Measurements from ENCODE around the gene CDT1.
"Not testable (repeated sequence)": the region's sequence is repeated elsewhere in the genome, so short reads cannot be mapped to it uniquely, and the experiment has no call there.

The CDT1 gene

DNA sequence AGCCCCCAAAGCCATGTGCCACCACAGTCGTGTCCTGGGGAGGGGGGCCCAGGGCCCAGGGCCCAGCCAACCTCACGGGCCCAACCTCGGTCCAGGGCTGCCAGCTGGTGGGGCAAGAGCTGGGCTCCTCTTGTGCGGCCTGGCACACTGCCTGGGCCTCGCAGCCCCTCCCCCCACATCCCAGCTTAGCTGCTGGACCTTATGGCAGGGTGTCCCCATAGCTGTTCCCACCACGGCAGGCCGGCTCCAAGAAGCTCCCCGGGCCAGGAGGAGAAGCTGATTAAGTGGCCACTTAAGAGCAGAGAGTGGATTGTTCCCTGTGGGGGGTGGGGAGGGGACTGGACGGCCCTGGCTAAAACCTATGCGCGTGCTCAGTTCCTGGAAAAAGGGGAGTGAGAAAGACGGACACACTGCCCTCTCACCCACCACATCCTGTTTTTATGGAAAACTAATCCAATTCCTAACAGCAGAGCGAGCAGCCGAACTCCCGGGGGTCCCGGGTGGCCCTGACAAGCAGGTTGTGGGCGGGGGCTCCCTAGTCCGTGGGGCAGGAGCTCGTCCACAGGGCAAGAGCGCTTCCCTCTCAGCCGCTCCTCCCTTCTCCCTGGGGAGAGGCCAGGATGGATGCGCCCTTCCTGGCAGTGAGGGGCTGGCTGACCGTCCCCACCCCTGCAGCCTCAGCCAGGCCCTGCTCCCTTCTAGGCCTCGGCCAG is 35.4 kb upstream of the CDT1 start:
- no peak for DNase-seq (ENCODE audit: low read depth)

GRCh38 chr16:88769617-88770460 is 33.8 kb upstream of the CDT1 start:
- no peak for DNase-seq (ENCODE audit: low read depth)

- DNase-seq (ENCODE audit: low read depth) = no peak
These were observed 32.9 kb upstream of the CDT1 start for GRCh38 chr16:88770461-88771293.

- DNase-seq (ENCODE audit: low read depth) = no peak
These were observed 32.3 kb upstream of the CDT1 start for GRCh38 chr16:88771294-88771772.

DNA sequence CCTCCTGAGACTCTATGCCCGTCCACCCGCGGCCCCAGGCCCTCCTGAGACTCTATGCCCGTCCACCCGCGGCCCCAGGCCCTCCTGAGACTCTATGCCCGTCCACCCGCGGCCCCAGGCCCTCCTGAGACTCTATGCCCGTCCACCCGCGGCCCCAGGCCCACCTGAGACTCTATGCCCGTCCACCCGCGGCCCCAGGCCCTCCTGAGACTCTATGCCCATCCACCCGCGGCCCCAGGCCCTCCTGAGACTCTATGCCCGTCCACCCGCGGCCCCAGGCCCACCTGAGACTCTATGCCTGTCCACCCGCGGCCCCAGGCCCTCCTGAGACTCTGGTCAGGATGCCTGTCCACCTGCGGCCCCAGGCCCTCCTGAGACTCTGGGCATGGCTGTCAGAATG is 31.8 kb upstream of the CDT1 start:
- DNase-seq (ENCODE audit: low read depth) = not testable (repeated sequence)

GRCh38 chr16:88772871-88773811 is 30.4 kb upstream of the CDT1 start:
- no peak for DNase-seq (ENCODE audit: low read depth)

DNA sequence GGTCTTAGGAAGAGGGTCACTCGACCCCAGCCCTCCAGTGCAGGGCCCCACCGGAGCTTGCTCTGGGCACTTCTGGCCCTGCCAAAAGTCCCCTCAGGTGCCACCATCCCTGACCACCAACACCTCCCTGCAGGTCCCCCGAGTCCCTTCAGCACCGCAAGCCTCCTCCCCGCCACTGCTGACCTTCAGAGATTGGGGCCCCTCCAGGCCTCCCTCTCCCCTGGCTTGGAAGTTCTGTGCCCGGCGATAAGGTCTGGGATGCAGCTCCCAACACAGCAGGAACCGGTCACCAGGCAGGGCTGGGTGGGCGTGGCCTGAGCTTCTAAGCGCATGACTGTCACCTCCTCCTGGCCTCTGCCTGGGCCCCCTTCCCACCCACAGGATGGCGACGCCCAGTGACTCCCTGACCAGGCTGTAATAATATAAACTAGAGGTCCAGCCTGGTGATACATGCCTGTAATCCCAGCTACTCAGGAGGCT is 29.7 kb upstream of the CDT1 start:
- no peak for DNase-seq (ENCODE audit: low read depth)

DNA sequence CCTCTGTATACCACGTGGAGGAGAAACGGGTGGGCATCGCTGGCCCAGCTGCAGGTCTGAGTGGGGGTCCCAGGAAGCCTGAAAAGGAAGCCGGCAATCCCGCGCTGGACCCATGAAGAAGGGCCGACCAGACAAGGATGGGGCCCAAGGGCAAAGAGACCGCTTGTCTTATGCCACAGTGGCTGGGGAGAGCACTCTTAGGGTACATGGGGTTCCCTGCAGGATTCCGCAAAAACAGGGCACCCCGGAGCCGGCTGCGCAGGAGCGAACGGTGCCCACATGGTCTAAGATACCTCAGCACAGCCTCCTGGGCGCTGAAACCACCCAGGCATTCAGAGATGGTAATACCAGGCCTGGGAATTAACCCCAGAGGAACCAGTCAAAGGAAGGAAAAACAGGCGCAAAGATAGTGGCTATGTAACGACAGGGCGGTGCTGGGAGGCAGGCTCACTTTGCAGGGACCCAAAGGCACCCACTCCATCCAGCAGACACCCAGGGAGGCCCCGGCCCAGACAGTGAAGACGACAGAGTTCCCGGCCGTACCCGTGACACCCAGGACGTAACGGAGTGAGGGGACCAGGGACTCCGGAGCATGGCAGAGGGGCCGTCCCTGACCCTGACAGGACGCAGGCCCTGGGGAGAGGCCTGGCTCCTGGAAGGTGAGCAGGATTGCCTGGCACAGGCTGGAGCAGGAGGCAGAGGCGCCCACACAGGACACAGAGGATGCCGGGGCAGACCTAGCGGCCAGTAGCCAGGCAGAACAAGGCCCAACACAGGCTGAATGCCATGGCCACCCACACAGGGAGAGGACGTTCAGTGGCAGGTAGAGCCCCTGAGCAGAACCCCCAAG is 28.8 kb upstream of the CDT1 start:
- no peak for DNase-seq (ENCODE audit: low read depth)

GRCh38 chr16:88775825-88776224 is 27.8 kb upstream of the CDT1 start:
- DNase-seq (ENCODE audit: low read depth) = no peak

GRCh38 chr16:88777471-88778270 is 25.9 kb upstream of the CDT1 start:
- no peak for DNase-seq (ENCODE audit: low read depth)

DNA sequence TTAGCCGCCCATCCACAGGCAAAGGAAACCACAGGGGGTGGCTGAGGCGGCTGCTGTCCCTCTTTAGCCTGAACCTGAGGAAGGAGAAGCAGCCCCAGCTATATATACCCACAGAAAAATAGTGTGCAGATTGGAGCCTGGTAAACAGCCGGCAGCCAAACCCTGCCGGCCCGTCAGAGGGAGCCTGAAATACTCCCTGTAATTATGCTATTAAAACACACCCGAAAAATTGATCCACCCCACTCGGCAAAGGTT is 25.4 kb upstream of the CDT1 start:
- no peak for DNase-seq (ENCODE audit: low read depth)

DNA sequence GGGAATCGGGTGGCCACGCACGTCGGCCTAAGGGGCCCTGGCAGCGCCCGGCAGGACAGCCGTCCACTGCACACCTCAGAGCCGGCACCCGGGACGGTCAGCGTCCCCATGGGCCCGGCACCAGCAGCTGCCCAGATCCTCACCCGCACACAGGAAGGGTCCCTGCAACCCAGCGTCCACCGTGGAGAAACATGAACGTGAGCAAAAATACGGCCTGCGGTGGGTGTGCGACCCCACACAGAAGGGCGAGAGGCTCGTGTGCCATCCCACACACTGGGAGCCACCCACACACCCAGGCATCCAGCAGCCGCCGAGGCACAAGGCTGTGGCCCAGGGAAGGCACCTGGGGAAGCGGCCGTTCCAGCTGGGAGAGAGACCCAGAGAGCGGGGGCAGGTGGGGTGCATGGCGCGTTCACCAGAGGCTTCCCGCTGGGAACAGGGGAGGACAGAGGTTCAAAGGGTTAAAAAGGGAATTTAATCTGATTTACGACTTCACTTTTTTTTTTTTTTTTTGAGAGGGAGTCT is 25.0 kb upstream of the CDT1 start:
- no peak for DNase-seq (ENCODE audit: low read depth)

- DNase-seq (ENCODE audit: low read depth) = no peak
These were observed 24.0 kb upstream of the CDT1 start for GRCh38 chr16:88779406-88780141.

GRCh38 chr16:88780142-88781062 is 23.2 kb upstream of the CDT1 start:
- DNase-seq (ENCODE audit: low read depth) = no peak

- DNase-seq (ENCODE audit: low read depth) = peak; percentile 71
These were observed 22.2 kb upstream of the CDT1 start for GRCh38 chr16:88781140-88782077.
